ENCODE results near the gene FAM53B.

GRCh38 chr10:124756156-124756903 lies 12.2 kb upstream of the FAM53B start:
- TF ChIP-seq CTCF (tag by site-specific recombination; IDR thresholded peaks at IDR 0.05) (no peak), ZNF791 (tag by site-specific recombination; IDR thresholded peaks at IDR 0.05) (no peak), ZNF266 (tag by site-specific recombination; IDR thresholded peaks at IDR 0.05; ENCODE audit: low read depth) (no peak)
